Measurements from ENCODE around the gene CARHSP1.

The CARHSP1 gene

DNA sequence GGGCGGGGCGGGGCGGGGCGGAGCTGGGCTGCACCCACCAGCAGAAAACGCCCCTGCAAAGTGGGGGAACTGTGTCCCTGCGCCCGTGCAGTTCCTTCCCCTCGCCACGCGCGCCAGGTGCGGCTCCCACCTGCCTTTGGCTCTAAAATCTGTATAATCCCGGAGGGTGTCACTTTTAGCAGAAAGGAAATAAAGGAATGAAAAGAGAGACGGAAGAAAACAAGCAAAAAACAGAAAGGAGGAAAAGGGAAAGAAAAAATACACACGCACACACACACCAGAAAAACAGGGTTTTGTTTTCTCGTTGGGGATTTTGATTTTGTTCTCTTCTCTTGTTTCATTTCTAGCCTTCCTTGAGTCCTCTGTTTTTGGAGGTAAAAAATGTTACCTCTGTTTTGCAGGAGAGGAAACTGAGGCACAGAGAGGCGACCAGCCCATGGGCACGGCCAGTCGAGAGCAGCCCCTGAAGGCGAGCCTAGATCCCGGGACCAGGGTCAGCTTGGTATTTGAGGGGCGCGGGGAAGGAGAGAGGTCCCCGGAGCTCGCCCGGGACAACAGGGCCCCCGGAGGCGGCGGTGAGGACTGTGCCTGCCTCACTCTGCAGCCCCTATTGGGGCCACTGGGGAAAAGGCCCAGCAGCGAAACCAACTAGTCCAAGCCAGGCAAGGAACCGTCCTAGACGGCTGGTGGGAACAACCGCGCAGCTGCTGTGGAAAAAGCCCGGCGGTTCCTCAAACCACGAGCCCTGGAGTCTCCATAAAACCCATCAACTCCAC, 594 bp upstream of the CARHSP1 start:
- DNase-seq = no peak

DNA sequence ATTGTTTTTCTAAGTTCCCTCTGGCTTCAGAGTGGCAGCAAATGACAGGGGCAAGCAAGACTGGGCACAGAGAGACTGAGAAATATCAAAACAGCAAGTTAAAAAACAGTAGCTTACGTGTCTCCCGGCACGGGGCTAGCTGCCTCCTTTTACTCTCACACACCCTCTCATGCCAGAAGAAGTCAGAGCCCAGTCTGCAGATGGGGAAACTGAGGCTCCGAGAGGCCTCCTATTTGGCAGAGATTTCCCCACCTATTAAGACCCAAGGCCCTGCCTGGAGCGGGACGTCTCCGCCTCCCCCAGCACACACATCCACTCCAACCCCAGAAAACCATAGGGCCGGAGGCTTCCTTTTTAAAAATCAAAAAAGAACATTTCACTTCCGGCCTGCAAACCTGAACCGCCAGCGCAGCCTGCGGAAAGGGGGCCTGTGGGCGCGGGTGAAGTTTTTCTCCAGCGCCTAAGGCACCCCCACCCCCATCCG, 832 bp downstream of the CARHSP1 start:
- no peak for DNase-seq

DNA sequence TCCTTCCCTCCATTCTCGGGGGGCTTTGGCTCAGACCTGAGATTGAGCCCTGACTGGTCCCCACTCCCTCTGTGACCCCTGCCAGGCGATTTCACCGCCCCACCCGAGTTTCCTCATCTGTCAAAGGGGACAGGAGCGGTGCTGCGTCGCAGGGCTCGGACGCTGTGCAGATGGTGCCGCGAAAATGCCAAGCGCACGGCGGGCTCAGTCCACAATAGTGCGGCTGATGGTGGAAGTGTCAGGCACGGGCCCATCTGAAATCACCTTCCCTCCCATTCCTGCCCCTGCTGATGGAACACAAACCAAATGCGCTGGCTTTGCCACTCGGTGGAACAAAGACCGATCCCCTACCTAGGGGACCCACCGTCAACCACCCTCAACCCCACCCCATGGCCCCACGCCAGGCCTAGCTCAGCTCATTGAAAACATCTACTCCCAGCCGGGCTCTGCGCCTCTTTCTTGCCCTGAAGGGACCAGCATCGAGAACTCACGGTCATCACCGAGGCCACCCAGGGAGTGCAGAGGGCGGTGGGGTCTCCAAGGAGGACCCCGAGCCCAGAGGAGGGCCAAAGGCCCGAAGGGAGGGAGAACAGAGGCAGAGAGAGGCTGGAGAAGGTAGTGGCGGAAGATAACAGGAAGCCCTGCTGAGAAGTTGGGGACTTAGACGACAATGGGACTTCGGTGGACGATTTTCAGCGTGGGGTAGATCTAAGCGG, 1.4 kb downstream of the CARHSP1 start:
- DNase-seq = no peak

DNA sequence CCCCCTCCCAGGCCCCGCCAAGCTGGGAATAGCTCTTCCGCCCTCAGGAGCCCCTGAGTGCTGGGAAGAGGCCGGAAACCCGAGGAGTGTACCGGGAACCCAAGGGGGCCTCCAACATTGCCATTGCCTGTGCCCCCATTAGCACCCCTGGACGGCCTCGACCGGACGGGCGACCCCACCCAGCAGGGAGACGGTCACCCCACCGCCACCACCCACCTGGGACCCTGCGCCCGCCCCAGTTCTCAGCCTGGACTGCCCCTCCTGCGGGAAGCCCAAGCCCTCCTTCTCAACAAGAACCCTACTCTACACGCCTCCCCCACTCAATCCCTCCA, 2.0 kb downstream of the CARHSP1 start:
- no peak for DNase-seq

DNA sequence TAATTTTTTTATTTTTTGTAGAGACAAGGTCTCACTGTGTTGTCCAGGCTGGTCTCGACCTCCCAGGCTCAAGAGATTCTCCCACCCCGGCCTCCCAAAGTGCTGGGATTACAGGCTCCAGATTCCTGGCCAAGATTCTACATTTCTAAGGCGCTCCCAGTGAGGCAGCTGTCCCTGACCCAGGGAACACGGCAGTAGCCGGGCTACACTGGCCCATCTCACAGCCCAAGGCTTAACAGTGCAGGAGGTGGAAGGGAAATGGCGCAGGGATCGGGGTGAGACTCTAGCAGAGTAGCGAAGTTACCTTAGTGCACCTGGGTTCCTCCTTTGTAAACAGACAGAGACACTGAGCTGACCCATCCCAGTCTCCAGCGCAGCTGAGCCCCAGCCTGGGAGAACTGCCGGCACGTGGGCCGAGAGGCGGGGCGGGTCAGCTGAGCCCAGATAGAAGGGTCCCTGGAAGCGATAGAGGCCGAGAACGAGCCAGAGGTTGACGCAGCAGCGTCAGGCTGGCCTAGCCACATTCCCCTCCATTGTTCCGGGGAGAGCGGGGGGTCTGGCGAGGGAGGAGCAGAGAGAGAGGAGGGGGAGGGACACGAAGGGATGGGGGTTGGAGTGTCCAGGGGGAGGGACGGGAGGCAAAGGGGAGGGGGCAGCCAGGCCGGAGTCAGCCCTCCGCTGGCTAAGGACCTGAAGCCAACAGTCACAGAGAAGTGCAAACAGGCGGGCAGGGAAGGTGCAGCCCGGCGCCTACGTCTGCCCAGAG, 2.5 kb downstream of the CARHSP1 start:
- DNase-seq = no peak

DNA sequence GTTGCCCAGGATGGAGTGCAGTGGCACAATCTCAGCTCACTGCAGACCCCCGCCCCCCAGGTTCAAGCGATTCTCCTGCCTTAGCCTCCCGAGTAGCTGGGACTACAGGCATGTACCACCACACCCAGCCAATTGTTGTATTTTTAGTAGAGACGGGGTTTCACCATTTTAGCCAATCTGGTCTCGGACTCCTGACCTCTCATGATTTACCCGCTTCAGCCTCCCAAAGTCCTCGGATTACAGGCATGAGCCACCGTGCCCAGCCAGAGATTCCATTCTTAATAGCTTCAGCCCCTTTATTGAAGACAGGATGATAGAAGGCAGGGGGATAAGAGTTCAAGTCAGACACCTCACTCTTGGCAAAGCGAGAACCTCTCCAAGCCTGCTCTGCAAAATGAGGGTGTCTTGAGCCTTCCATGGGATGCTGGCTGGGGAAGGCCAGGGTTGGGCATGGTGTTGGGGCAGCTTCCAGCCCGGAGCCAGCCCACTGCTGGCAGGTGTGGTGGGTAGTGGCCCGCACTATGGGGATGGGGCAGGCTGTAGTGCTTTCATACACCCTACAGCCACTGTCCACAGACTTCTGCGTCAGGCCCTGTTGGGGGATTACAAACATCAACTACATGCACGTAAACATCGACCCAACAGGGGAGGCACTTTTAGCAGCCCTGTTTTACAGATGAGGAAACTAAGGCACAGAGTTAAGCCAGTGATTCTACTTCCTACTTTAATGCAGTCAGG, 3.5 kb downstream of the CARHSP1 start:
- DNase-seq = no peak

DNA sequence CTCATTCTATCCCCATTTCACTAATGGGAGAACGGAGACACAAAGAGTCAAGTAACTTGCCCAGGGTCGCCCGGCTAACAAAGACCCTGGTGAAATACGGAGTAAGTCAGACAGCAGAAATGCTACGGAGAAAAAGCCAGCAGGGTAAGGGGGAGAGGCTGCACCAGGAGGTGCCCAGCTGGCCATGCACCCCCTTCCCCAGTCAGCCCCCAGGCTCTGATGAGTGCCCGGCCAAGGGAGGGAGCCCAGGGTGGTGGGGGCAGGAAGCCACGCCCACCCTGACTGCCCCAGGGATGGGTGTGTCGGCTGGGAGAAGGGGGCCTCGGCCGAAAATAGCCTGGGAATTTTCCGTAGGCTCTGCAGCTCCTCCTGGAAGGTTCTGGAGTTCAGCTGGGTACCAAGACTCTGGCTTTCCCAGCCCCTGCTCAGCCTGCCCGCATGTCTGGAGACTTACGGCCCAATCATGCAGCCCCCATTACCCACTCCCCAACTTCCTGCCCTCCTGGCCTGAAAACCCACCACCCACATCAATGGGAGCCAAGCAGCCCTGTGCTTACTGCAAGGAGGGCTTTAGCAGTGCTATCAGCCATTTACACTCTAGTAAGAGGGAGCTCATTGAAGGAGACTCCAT, 4.2 kb downstream of the CARHSP1 start:
- DNase-seq = no peak

DNA sequence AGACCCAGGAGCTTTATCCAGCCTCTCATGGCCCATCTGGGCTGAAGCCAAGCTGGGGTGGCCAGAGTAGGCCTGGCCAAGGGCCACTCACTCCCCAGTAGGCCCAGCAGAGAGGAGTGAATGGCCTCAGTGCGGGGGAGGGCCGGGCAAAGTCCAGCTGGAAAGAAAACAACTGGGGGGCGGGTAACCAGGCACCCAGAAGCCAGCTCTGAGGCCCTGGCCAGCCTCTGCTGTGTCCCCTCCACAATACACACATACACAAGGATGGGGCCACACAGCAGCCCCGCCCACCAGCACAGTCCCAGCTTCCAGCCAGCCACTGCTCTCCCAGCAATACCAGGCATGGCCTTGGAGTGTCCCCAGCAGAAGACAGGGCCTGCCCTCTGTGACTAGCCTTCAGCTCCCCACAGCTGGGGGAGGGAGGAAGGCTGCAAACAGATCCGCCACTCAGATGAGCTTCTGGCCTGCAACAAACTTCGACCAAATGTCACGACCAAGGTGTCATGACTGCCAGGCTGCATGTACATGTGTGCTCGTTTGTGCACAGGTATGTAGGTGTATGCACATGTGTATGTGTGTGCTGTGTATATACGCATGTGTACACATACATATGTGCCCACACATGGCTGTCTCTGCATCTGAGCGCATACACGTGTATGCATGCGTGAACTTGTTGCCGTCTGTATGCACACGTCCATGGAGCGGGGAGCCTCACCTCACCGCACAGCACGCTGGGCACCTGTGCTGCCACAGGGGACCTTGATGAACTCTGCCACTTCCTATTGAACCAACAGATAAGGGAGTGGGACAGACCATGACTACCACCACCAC, 5.0 kb downstream of the CARHSP1 start:
- DNase-seq = no peak

DNA sequence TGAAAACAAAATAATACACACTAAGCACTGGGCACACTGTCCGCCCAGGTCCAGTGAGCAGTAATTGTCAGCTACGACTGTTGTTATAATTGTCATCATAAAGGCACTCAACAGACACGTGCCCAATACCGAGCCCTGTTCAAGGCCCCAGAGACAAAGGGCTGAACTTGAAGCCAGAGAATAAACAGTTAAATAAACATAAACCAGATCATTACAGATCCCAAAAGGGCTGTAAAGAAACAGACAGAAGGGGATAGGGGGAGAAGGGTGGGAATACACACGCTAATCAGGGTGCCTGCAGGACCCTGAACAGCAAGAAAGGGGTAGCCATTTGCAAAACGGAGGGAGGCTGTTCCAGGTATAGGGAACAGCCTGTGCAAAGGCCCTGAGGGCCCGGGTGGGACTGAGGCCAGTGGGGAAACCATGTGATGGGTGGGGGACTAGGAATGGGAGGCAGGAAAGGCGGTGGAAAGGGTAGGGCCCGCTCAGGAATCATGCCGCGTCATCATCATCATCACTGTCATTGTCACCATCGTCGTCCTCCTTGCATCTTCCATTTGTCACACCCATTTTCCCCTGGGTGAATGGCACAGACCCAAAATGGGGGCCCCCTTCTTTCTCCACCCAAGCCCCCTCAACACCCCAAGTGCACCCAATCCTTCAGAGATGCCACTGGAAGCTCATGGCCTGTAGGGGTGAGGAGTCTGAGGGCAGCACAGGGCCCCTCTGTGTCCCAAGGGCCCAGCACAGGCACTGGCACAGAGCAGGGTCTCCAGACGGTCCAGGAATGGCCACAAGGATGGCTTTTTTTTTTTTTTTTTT, 6.3 kb downstream of the CARHSP1 start:
- DNase-seq = no peak

DNA sequence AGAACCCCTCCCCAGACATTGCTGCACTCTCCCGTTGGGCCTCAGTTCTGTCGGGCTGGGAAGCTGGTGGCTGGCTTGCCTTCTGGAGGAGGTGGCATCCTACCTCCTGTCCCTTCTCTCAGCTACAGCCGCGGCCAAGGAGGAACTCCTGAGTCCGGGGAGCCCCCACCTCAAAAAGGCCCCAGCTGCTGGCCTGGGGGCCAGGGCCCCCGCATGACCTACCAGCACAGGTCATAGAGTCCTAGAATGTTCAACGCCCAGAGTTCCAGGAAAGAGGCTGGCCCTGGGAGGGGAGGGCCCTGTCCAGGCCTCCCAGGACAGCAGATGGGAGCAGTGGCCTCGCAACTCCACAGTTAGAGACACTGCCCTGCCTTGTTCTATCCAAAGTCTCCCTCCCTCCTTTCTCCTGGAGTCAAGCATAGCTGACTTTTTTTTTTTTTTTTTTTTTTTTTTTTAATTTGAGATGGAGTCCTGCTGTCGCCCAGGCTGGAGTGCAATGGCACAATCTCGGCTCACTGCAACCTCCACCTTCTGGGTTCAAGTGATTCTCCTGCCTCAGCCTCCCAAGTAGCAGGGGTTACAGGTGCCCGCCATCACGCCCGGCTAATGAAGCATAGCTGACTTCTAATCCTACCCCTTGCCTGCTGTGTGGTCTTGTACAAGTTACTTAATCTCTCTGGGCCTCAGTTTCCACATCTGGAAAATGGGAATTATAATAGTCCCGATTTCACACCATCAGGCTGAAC, 7.1 kb downstream of the CARHSP1 start:
- DNase-seq = no peak

DNA sequence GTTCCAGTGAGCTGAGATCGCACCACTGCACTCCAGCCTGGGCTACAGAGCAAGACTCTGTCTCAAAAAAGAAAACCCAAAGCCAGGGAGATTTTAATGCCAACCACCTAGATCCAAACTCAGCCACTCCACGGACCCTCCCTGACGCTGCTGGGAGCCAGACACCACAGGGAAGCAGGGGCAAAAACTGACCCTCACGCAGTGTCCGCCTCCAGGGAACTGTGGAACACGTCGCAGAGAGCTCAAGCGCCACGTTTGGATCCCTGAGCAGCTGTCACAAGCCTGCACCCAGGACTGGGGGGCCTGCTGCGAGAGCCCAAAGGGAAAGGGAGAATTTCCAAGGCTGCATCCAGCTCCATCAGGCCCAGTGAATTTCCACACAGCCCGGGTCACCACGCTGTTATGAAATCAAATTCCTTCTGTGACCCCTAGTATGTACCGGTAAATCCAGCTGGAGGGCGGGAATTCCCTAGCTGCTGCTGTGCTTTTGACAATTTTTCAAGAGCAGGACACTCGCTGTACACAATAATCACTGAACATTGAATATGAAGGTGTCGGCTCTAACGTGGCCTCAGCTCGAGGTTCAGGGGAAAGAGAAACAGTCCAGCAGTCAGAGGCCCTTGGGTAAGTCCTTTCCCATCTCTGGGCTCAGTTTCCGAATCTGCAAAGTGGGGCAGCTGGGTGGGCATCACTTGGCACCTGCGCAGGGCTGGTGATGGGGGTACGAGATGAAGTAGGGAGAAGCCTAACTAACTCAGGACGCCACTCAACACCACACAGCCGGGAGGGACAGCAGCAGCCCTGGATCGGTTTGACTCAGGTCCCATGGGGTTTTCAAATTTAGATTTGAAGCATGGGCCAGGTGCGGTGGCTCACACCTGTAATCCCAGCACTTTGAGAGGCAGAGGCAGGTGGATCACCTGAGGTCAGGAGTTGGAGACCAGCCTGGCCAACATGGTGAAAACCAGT, 8.6 kb downstream of the CARHSP1 start:
- DNase-seq = no peak

DNA sequence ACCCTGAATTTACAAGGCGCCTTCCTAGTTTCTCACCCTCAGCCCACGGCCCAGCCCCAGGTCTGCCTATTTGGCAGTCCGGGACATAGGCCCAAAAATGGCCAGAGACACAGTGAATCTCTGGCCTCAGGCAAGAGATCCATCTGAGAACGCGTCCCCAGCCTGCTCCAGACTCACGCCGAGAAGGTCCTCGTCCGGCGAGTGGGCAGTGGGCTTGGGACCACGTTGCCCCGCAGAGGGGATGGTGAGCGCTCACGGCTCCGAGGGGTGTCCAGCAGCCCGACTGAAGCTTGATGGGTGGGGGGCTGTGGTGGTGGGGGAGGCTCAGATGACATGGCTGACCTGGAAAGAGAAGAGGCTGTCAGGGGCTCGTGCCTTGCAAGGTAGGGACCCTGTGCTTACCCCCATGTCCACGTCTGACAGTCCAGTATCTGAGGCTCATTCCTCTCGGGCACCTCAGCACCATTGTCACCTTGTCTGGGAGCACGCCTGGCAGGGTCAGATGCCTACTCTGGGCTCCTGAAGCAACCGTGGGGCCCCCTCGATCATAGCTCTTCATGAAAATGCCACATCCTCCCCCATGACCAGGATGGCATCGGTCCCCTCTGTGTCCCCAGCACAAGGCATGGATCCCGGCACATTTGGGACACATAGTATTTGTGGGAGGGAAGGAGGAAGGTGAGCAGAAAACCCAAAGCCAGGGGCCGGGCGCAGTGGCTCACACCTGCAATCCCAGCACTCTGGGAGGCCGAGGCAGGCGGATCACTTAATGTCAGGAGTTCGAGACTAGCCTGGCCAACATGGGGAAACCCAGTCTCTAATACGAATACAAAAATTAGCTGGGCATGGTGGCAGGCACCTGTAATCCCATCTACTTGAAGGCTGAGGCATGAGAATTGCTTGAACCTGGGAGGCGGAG, 9.6 kb downstream of the CARHSP1 start:
- no peak for DNase-seq

DNA sequence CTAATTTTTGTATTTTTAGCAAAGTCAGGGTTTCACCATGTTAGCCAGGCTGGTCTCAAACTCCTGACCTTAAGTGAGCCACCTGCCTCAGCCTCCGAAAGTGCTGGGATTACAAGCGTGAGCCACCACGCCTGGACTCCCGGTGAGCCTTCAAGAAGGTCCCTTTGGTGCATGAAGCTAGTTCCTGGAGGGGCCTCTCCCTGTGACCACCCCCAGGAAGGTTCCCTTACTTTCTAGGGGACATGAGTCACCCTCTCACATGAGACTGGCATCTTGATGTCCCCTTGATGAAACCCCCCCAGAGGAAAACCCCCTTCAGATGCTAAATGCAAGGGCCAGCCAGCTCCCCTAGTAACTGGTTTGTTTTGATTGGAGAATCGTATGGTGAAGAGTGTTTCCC, 12.8 kb downstream of the CARHSP1 start:
- DNase-seq = no peak

DNA sequence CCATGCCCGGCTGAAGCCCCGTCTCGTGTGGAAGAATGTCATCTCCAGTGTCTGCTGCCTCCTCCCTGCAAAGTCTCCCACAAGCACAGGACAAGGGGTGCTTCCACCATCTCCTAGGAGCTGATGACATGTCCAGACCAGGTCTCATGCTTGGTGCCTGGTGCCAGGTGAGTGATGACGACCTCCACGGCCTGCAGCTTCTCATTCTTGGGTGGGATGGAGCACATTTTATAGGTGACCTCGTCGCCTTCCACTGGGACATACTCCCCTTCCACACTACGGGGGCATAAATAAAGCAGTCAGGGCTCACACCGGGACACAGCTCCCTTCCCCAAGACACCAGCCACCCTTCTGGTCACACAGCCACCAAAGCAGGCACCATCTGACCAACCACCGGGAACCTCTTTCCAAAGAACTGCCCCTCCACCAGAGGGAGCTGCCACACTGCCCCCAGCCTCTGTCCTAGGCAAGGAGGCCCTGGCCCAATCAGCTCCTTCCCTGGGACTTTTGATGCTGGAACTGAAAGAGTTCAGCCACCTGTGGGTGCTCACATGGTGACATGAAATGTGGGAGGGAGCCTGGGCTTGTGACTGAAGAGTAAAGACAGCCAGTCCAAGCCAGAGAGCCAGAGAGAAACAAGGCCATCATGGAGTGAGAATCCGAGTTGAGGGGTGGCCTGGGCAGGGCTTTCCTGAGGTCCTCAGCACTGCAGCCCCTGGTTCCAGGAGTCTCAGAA, 13.6 kb downstream of the CARHSP1 start:
- no peak for DNase-seq

DNA sequence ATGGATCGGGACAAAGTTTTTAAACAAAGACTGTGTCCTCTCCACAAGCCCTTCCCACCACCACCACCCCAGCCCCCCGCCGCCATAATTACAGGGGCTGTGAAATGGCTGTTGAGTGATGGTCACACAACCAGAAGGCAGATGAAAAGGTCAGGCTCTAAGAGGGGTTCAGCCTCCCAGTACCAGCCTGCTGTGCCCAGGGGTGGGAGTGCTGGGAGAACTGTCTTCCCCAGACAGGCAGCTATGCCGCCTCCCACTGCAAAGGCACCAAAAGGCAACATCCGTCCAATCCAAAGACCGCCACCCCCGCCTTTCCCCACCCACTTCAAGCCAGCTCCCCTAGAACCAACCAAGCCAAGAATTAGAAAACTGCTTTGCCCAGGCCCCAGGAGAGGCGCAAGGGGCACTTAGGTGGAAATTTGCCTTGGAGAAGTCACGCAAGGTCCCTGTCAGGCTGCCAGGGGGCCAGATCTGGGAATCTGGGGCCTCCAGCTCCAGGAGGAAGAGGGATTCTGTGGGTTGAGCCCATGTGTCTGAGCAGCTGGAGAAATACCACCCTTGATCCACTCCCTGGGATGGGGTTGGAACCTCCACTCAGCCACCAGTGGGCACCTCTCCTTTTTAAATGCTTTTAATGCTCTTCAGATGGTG, 14.4 kb downstream of the CARHSP1 start:
- no peak for DNase-seq

DNA sequence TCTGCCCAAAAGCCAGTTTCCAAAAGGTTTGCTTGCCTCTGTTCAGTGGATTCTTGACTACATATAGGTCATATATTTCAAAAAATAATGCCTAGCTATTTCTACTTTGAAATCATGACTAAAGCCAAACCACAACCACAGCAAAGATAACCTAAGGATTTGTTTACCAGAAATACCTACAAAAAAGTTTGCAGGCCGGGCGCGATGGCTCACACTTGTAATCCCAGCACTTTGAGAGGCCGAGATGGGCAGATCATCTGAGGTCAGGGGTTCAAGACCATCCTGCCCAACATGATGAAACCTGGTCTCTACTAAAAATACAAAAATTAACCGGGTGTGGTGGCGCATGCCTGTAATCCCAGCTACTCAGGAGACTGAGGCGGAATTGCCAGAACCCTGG, 15.2 kb downstream of the CARHSP1 start:
- DNase-seq = no peak

Measured in amniotic stem cell (primary cell).